HG03469 (cell line): ENCODE measurements around the gene ZNF215.
"Not testable (repeated sequence)": the region's sequence is repeated elsewhere in the genome, so short reads cannot be mapped to it uniquely, and the experiment has no call there.

Experiments
- ATAC-seq: cut with Tn5 transposase; IDR thresholded peaks from one replicate; pipeline ENCODE4 v1.9.1; 2021; ENCODE audit warnings: mild to moderate bottlenecking, moderate library complexity, moderate number of reproducible peaks; ENCODE audit not compliant: unreplicated experiment

ZNF215 gene

DNA sequence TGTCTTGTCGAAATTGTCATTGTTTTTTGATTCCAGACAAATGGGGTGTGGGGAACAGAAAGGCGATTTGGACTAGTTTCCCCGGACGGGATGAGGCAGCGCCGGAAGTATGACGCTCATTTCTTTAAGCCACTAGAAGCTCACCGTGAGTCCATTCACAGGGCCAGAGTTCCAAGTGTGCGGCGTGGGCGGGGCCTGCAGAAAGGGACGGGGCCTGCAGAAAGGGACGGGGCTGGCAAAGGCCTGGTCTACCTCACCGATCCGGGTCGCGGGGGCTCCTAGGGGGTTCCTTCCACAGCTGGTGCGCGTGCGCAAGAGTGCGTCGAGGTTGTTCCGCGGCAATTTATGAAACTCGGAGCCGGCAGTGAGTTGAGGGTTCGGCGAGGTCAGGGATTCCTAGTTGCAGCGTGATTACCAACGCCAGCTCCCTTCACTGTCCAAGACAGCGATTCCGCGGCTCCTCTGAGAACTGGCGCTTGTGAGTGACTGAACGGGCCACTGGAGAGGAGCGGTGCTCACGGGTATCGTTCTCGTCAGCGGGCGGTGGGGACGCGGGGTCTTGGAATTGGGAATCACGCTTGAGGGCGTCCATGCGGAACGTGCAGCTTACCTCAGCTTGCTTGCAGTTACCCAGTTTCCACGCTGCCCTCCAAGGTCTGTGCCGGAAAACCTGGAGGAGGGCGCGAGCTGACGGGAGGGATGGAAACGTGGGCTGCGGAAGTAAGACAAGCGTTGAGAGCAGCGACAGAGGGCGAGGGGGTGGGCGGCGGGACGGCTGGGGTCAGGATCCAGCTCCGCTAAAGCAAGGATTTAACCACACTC lies at the start of gene ZNF215:
Gene ZNF215, plus strand, starts transcription at position 219 of the 822 bp plus-strand sequence. CDS start 5,847 bp downstream, outside the sequence.
- ATAC-seq = peak; percentile 53

DNA sequence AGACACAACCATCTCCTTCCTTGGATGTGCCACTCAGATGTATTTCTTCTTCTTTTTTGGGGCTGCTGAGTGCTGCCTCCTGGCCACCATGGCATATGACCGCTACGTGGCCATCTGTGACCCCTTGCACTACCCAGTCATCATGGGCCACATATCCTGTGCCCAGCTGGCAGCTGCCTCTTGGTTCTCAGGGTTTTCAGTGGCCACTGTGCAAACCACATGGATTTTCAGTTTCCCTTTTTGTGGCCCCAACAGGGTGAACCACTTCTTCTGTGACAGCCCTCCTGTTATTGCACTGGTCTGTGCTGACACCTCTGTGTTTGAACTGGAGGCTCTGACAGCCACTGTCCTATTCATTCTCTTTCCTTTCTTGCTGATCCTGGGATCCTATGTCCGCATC lies 49.3 kb upstream of the ZNF215 start:
- ATAC-seq = no peak

DNA sequence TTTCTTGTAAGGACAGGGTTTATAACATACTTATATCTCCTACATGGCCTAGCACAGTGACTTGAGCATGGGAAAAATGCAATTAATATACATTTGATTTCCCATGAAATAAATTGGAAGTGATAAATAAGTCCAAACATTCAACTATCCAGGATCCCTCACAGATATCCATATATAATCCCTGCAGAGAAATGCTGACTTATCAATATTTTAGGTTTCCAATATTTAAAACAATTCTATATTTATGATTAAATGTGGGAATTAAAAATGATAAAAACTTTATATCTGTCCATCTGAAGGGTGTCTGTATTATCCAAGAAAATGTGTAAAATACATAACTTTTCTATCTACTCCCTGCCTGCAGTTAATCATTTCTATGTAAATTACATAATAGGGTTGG lies 43.5 kb upstream of the ZNF215 start:
- ATAC-seq = no peak

DNA sequence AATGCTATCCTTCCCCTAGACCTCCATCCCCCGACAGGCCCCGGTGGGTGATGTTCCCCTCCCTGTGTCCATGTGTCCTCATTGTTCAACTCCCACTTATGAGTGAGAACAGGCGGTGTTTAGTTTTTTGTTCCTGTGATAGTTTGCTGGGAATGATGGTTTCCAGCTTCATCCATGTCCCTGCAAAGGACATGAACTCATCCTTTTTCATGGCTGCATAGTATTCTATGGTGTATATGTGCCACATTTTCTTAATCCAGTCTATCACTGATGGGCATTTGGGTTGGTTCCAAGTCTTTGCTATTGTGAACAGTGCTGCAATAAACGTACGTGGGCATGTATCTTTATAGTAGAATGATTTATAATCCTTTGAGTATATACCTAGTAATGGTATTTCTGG lies 38.5 kb upstream of the ZNF215 start:
- ATAC-seq = not testable (repeated sequence)

DNA sequence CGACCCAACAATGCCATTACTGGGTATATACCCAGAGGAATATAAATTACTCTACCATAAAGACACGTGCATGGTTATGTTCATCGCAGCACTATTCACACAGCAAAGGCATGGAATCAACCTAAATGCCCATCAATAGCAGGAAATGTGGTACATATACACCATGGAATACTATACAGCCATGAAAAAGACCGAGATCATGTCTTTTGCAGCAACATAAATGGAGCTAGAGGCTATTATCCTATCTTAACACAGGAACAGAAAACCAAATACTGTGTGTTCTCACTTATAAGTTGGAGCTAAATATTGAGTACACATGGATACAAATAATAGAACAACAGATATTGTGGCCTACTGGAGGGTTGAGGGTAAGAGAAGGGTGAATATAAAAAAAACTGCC lies 37.4 kb upstream of the ZNF215 start:
- ATAC-seq = no peak

DNA sequence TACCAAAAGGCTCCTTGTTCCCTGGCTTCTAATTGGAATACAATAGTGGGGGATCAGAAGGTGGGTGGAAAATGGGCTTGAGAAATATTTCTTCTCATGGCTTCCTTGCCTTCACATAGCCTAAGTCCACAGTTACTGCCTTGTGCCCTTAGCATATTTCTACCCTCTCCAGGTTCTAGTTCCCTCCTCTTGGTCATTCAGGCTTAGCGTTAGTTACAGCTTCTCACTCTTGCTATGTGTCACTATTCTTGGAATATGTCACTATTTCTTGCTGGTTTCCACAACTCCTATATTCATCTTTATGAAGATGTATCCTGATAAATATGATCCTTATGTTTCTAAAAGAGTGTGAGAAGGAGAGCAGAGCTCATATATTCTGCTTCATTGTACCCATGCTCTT lies 36.4 kb upstream of the ZNF215 start:
- ATAC-seq = no peak

DNA sequence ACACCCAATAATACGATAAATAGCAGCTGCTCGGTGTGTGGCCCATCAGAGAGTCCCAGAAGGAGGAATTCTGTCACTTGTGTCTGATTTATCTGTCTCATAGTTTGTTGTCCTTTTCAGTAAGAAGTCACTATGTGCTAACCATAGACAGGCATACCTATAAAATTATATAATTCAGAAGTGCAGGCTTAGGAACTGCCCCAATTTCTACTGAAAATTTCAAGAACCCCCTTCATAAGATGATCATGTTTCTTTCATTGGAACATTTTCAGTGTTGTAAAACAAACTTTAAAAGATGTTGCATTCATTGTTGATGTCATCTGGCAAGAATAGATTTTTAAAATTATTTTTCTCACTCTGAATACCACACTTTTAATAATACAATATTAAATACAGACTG lies 33.8 kb upstream of the ZNF215 start, which contains the start of gene OR2D2:
Gene OR2D2, minus strand, starts transcription at position 101 of the 400 bp plus-strand sequence. Its CDS starts 0 bp downstream, at position 101.
- ATAC-seq = no peak

DNA sequence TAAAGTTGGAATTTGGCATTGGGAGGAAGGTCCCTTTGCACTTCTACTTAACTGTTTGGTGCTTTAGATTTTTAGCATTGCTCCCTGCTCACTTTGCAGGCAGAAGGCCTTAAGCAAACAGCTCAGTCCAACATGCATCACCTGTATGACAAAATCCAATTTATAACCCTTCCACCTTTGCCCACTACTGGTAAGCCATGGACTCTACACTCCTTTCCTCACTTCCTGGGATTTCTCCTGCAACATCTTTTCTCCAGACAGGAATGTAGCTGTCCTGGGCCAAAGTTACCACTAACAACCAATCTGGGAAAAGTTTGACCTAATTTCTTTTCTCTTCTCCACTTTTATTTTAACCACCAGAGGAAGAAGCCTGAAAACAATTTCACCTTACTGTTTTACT lies 32.1 kb upstream of the ZNF215 start:
- ATAC-seq = no peak

DNA sequence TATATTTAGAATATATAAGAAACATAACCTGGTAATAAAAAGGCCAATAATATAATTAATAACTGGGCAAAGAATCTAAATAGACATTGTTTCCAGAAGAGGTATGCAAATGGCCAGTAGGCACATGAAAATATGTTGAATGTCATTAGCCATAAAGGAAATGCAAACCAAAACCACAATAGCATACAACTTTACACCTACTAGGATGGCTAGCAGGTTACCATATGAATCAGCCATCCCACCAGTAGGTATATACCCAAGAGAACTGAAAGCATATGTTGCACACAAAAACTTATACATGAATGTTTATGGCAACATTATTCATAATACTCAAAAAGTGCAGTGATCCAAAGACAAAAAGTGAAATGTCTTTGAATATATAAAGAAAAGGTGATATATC lies 31.2 kb upstream of the ZNF215 start:
- ATAC-seq = peak; percentile 98

DNA sequence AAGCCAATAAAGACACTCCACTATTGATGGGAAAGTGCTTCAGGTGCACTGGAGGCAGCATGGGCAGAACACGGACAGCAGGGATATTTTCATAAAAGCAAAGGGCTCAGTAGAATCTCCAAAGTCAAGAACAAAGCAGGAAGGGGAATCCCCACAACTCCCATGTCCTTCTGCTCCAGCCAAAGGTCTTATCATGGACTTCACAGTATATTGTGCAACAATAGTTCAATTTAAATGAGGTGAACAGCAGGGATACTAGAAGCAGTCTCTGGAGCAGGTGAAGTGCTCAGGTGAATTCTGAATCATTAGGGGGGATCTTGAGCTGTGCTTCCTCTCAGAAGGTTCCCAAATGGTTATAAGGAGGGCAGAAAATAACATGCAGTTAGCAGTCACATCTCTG lies 27.3 kb upstream of the ZNF215 start:
- no peak for ATAC-seq

DNA sequence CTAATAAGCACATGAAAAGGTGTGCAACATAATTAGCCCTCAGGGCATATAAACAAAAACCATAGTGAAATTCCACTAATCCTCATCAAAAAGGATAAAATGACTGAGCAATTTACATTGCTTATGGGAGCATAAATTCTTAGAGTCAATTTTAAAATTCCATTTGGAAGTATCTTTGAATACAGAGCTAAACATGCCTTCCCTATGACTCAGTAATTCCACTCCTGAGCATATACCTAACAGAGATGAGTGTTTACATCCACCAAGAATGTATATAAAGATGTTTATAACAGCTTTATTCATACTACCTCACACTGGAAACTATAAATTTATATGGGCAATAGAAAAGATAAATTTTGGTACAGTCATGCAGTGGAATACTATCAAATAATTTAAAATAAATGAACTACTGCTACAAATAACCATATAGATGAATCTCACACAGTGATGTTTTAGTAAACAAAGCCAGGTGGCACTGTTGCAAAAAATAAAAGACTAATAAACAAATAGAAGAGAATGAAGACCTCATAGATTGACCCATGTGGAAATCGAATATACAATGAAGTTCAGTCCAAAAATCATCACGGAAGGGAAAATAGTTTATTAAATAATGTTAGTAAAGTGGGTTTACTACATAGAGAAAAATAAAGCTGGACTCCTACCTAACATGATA lies 25.8 kb upstream of the ZNF215 start:
- no peak for ATAC-seq

DNA sequence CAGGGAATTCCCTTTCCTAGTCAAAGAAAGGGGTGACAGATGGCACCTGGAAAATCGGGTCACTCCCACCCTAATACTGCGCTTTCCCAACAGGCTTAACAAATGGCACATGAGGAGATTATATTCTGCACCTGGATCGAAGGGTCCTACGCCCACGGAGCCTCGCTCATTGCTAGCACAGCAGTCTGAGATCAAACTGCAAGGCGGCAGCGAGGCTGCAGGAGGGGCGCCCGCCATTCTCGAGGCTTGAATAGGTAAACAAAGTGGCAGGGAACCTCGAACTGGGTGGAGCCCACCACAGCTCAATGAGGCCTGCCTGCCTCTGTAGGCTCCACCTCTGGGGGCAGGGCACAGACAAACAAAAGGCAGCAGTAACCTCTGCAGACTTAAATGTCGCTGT lies 21.4 kb upstream of the ZNF215 start:
- not testable (repeated sequence) for ATAC-seq

DNA sequence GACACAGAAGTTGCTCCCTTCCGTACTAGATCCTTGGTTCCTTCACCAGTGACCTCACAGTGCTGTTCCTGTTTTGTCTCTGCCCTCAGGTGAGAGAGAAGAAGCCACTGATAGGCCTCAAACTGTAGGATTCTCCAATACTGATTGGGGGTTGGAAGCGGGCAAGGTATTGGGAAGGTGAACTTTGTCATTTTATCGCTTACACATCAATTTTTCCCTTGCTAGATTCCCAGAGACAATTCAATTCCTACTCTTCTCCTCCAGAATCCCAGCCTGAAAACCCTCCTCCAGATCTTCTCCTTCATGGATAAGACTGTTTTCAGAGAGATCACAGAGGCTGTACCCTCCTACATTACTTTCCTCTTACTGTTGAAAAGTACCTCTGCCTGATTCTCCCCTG lies 14.8 kb upstream of the ZNF215 start:
- no peak for ATAC-seq

DNA sequence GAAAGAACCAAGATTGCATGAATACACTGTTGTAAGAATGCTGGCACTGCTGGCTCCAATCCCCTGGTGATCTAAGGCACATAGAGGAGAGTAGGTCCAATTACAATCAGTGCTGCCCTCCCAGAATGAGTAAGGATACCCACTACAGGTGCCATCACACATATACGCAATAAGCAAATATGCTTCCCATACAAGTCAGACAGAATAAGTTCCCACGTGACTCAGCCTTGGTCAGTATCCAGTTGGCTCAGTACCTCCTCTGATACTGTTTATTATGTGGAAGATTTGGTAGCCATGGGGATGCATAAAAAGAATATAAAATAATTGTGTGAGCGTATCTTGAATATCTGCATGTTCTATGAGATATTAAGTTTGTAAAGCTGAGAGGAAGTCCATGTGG lies 14.3 kb upstream of the ZNF215 start:
- ATAC-seq = no peak

DNA sequence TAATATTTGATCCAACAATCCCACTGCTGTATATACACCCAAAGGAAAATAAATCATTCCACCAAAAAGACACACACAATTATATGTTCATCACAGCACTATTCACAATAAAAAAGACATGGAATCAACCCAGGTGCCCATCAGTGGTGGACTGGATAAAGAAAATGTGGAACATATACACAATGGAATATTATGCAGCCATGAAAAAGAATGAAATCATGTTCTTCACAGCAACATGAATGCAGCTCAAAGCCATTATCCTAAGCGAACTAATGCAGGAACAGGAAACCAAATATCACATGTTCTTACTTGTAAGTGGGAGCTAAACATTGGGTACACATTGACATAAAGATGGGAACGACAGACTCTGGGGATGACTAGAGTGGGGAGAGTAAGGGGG lies 6.5 kb upstream of the ZNF215 start:
- ATAC-seq = no peak

DNA sequence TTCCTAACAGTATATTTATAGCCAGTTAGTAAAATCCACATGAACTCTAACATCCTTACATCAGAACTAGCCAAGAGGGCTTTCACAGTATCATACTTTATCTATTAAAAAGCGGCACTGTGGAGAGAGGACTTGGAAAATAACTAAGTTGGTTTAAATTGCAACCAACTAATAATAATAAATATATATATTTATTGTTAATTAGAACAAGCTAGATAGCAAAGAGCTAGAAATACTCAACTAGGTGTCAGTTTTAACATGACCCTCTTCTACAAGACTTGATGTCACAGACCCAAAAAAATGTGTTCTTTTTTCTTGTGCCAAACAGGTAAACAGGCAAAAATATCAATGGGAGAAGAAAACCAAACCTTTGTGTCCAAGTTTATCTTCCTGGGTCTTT lies 5.5 kb upstream of the ZNF215 start, which contains the start of gene OR2D3:
Gene OR2D3, plus strand, starts transcription at position 301 of the 400 bp plus-strand sequence. Its CDS starts 0 bp downstream, at position 301.
- ATAC-seq = no peak

DNA sequence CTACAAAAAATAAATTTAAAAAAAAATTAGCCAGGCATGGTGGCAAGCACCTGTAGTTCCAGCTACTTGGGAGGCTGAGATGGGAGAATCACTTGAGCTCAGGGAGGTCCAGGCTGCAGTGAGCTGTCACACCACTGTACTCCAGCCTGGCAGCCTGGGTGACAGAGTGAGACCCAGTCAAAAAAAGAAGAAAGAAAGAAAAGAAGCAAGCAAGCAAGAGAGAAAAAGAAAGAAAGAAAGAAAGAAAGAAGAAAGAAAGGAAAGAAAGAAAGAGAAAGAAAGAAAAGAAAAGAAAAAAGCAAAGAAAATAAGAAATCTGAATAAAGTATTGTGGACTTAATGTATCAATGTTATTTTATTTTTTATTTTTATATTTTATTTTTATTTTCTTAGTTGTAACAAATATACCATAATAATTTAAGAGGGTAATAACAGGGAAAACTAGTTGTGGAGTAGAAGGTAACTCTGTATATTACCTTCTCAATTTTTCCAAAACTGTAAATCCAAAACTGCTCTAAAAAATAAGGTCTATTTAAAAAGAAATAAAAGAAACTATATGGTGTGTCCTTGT lies 1.1 kb upstream of the ZNF215 start:
- no peak for ATAC-seq

DNA sequence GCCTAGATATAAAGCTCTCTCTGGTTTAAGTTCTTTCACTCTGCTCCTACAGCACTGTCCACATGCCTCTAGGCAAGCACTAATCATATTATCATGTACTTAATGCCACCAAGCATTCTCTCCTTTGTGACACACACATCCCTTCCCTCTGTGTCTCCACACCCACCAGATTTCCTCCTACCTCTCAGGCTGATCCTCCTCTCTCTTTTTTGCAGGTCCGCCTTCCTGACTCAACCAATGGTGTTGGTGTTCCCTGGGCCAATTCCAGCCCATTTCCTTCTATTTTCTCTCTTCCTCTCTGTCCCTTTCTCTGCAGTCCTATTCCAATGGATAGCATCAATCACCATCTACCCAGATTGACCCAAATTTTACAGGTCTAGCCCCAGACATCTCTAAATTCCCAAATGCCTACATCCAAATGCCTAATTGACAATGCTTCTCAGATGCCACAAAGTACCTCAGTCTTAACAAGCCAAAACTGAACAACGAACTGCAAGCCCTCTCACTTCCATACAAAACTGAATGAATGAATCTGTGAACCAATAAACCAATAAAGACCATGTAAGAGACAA lies 504 bp upstream of the ZNF215 start:
- no peak for ATAC-seq

DNA sequence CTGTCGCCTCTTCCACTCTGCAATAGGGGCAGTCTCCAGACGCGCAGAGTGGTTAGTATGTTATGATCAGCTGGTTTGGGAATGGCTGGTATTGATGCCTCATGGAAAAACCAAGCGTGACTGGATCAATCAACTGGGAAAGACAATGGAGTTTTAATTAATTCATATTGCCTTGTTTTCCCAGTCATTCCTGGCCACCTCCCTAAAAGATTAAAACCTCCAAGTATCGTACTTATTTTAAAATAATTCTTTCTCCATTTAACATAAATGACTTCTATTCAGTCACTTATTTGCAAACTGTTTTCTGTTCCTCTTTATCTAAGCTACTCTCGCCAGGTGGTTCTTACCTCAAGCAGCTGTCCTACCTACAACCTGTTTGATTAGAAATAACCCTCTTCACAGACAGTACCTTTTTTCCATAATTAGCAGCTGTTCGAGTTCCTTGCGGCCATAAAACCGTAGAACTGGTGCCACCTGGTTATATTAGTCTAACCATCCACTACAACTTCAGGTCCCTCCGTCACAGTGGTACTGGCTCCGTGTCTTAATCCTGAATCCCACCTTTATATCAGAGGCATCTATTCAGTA lies 898 bp downstream of the ZNF215 start:
- ATAC-seq = peak; percentile 69

DNA sequence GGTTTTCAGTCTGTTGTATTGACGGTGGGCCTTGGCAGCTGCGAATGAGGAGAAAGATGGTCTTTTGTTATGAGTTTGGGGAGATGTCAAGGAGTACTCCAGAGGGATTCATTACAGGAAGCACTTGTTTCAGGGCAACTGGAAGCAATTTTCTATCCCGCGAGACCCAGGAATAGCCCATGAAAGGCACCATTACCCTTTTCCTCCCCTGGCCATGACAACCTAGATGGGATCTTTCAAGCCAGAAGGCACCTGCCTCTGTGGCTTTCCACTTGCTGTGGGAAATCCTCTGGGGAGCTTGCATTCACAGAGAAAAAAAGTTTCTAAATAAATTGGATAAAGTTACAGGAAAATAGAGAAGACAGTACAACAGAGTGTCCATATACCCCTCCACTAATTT lies 2.7 kb downstream of the ZNF215 start:
- no peak for ATAC-seq

DNA sequence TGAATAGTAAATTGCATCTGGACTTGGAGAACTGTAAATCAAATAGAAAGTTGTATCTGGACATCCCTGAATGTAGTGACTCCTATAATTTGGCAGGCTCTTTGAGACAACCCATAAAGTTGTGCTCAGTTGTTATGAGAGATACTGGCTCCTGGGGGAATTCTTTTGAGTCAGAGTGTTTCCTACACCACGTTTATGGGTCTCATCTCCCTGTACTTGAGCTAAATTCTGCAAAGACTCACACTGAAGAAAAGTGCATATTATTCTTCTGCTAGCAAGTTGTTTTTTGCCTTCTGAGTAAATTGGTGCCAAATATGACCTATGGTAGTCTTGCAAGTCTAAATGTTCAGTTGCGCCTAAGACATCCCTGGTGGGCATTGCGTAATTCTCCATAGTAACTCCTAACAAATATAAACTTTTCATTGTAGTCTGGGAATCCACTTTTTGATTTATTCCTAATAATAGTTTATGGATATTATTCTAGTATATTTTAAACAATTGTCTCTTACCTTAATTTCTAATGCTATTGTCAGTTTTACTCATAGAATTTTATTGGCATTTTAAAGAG lies 5.0 kb downstream of the ZNF215 start:
- ATAC-seq = no peak
